H1 (cell line): Measurements from ENCODE around the gene ZNF442. TPM values are rescaled to one million over a fixed set of nuclear protein-coding genes. Genes with fewer than 3 reads are reported as not detected.

Experiments
- CTCF ChIA-PET: fragments of 300-600 bp; sonication (Branson Sonifier 250); formaldehyde crosslinking; loops from one replicate; lab custom pipeline; 2021; ENCODE audit not compliant: partially characterized antibody; lab: Charles Lee
- POLR2A ChIA-PET: fragments of 300-600 bp; sonication (Branson Sonifier 250); formaldehyde crosslinking; loops from one replicate; lab custom pipeline; 2021; ENCODE audit warnings: inconsistent platforms; ENCODE audit not compliant: partially characterized antibody; lab: Charles Lee
- DNase-seq, 2 experiments: peaks; one replicate each; pipeline versions ENCODE4 v3.0.0 to v3.0.0-alpha.2; 2010 to 2022; ENCODE audit warnings: low spot score in 2 of 2, low read depth in 1 of 2, mixed read lengths in 1 of 2
- FAIRE-seq: peaks from 2 replicates; lab custom pipeline; 2011; peaks lifted over from hg19 to GRCh38; lab: Jason Lieb, UNC
- H2AFZ ChIP-seq: 2 replicates; pipeline ENCODE4 v1.8.1; 2012; ENCODE audit warnings: low read length, inconsistent platforms
- H2AK5ac ChIP-seq: 2 replicates; pipeline ENCODE4 v1.6.1; 2013; ENCODE audit warnings: low read depth, low read length
- H2BK120ac ChIP-seq: replicated peaks from 2 replicates; pipeline ENCODE3; 2013; ENCODE audit warnings: low read depth, low read length, inconsistent platforms
- H2BK12ac ChIP-seq: 2 replicates; pipeline ENCODE4 v1.6.1; 2013; ENCODE audit warnings: low read depth, low read length
- H2BK15ac ChIP-seq: 2 replicates; pipeline ENCODE4 v1.6.1; 2013; ENCODE audit warnings: low read length
- H2BK20ac ChIP-seq: 2 replicates; pipeline ENCODE4 v1.6.1; 2013; ENCODE audit warnings: low read length
- H2BK5ac ChIP-seq: 2 replicates; pipeline ENCODE4 v1.6.1; 2013; ENCODE audit warnings: low read depth, low read length
- H3K14ac ChIP-seq: 2 replicates; pipeline ENCODE4 v1.6.1; 2013; ENCODE audit warnings: inconsistent platforms; ENCODE audit not compliant: insufficient read length
- H3K18ac ChIP-seq: 2 replicates; pipeline ENCODE4 v1.6.1; 2013; ENCODE audit warnings: low read length; ENCODE audit errors: extremely low read depth
- H3K23ac ChIP-seq: 2 replicates; pipeline ENCODE4 v1.6.1; 2013; ENCODE audit warnings: inconsistent platforms; ENCODE audit not compliant: insufficient read length
- H3K23me2 ChIP-seq: 2 replicates; pipeline ENCODE4 v1.6.1; 2013; ENCODE audit warnings: low read depth, low read length
- H3K27ac ChIP-seq: 2 replicates; pipeline ENCODE4 v1.6.1; 2011; ENCODE audit warnings: low read depth, low read length, inconsistent platforms
- H3K27me3 ChIP-seq, 4 experiments: replicated peaks in 1 of 4; 1 replicate in 1 of 4; 2 replicates in 3 of 4; pipeline versions ENCODE4 v1.6.1 to v1.8.1; 2011 to 2013; ENCODE audit warnings: low read length in 3 of 4, mild to moderate bottlenecking in 3 of 4, inconsistent platforms in 2 of 4, mixed read lengths in 2 of 4, moderate library complexity in 1 of 4; ENCODE audit not compliant: control insufficient read depth in 3 of 4, insufficient read depth in 3 of 4; ENCODE audit errors: extremely low read depth in 1 of 4
- H3K36me3 ChIP-seq, 4 experiments: 2 replicates each; pipeline versions ENCODE4 v1.6.1 to v1.8.1; 2011 to 2013; ENCODE audit warnings: mild to moderate bottlenecking in 4 of 4, low read length in 3 of 4, moderate library complexity in 2 of 4, control low read depth in 1 of 4, inconsistent platforms in 1 of 4; ENCODE audit not compliant: insufficient read depth in 4 of 4, control insufficient read depth in 2 of 4
- H3K4ac ChIP-seq: replicated peaks from 2 replicates; pipeline ENCODE3; 2013; ENCODE audit warnings: low read length, low read depth, mixed read lengths, inconsistent platforms; ENCODE audit not compliant: insufficient read length
- H3K4me1 ChIP-seq, 4 experiments: replicated peaks in 1 of 4; 1 replicate in 1 of 4; 2 replicates in 3 of 4; pipeline versions ENCODE4 v1.6.1 to v1.8.1; 2011 to 2013; ENCODE audit warnings: low read length in 3 of 4, inconsistent platforms in 2 of 4, mixed read lengths in 1 of 4; ENCODE audit not compliant: insufficient read depth in 4 of 4, control insufficient read depth in 3 of 4
- H3K4me2 ChIP-seq, 2 experiments: 2 replicates each; pipeline versions ENCODE4 v1.6.1 to v1.8.1; 2011 to 2013; ENCODE audit warnings: low read depth in 2 of 2, low read length in 2 of 2, control low read depth in 1 of 2, inconsistent platforms in 1 of 2, mild to moderate bottlenecking in 1 of 2; ENCODE audit not compliant: insufficient read depth in 1 of 2
- H3K4me3 ChIP-seq, 4 experiments: fragments of 200-600, 300-600 bp in 1 of 4; sonication (generic), shearing (Covaris generic), sonication (Bioruptor Twin) in 1 of 4; 2 replicates each; pipeline versions ENCODE4 v1.5.1 to v1.8.1; 2011 to 2016; ENCODE audit warnings: low read length in 4 of 4, low read depth in 3 of 4, control low read depth in 2 of 4, inconsistent platforms in 2 of 4, mild to moderate bottlenecking in 2 of 4, mixed read lengths in 1 of 4, moderate library complexity in 1 of 4; ENCODE audit not compliant: insufficient read depth in 2 of 4; ENCODE audit errors: extremely low read depth in 1 of 4
- H3K56ac ChIP-seq: replicated peaks from 2 replicates; pipeline ENCODE3; 2013; ENCODE audit warnings: low read depth, mild to moderate bottlenecking, mixed read lengths, low read length, inconsistent platforms; ENCODE audit not compliant: insufficient read length
- H3K79me1 ChIP-seq: 2 replicates; pipeline ENCODE4 v1.6.1; 2013; ENCODE audit warnings: low read depth, low read length, control low read depth
- H3K79me2 ChIP-seq, 2 experiments: 2 replicates each; pipeline versions ENCODE4 v1.6.1 to v1.8.1; 2012 to 2013; ENCODE audit warnings: low read length in 2 of 2, mild to moderate bottlenecking in 2 of 2, inconsistent platforms in 1 of 2; ENCODE audit not compliant: insufficient read depth in 2 of 2, control insufficient read depth in 1 of 2
- H3K9ac ChIP-seq, 4 experiments: replicated peaks in 1 of 4; 1 replicate in 1 of 4; 2 replicates in 3 of 4; pipeline versions ENCODE4 v1.6.1 to v1.8.1; 2011 to 2013; ENCODE audit warnings: low read depth in 3 of 4, low read length in 3 of 4, control low read depth in 2 of 4, mild to moderate bottlenecking in 2 of 4, moderate library complexity in 2 of 4, inconsistent platforms in 1 of 4; ENCODE audit errors: extremely low read depth in 1 of 4
- H3K9me3 ChIP-seq, 2 experiments: 2 replicates each; pipeline versions ENCODE4 v1.6.1 to v1.8.1; 2012 to 2013; ENCODE audit warnings: mild to moderate bottlenecking in 2 of 2, moderate library complexity in 2 of 2, control low read depth in 1 of 2, inconsistent platforms in 1 of 2, low read depth in 1 of 2, low read length in 1 of 2, mixed read lengths in 1 of 2; ENCODE audit not compliant: insufficient read depth in 2 of 2
- H4K20me1 ChIP-seq, 2 experiments: replicated peaks in 1 of 2; 2 replicates each; pipeline versions ENCODE3 to v1.8.1; 2011 to 2013; ENCODE audit warnings: inconsistent platforms in 2 of 2, low read length in 2 of 2, mild to moderate bottlenecking in 1 of 2; ENCODE audit not compliant: insufficient read depth in 2 of 2, control insufficient read depth in 1 of 2
- H4K5ac ChIP-seq: 2 replicates; pipeline ENCODE4 v1.6.1; 2013; ENCODE audit warnings: low read length, low read depth, mixed read lengths, inconsistent platforms; ENCODE audit not compliant: insufficient read length
- H4K8ac ChIP-seq: 2 replicates; pipeline ENCODE4 v1.8.0; 2013; ENCODE audit warnings: mild to moderate bottlenecking, moderate library complexity, low read length, inconsistent platforms; ENCODE audit not compliant: insufficient read depth; ENCODE audit errors: extremely low read depth
- H4K91ac ChIP-seq: replicated peaks from 2 replicates; pipeline ENCODE3; 2013; ENCODE audit warnings: low read length, mixed read lengths, inconsistent platforms; ENCODE audit not compliant: insufficient read length
- BACH1 ChIP-seq: IDR thresholded peaks from 2 replicates; pipeline ENCODE4 v1.6.1; 2012; ENCODE audit warnings: low read length, improper control_type of control experiment
- JUN ChIP-seq: IDR thresholded peaks from 2 replicates; pipeline ENCODE4 v1.6.1; 2011; ENCODE audit warnings: low read depth, mild to moderate bottlenecking, improper control_type of control experiment, low read length
- POLR2AphosphoS5 ChIP-seq: IDR thresholded peaks from 2 replicates; pipeline ENCODE4 v1.6.1; 2011; ENCODE audit warnings: low read depth, low read length
- RBBP5 ChIP-seq: IDR thresholded peaks from 2 replicates; pipeline ENCODE4 v1.7.1; 2012; ENCODE audit warnings: low read depth, mild to moderate bottlenecking, inconsistent platforms, low read length, moderate library complexity, borderline replicate concordance
- RFX5 ChIP-seq: IDR thresholded peaks from 2 replicates; pipeline ENCODE4 v1.6.1; 2011; ENCODE audit warnings: low read depth, low read length, improper control_type of control experiment, borderline replicate concordance
- SIX5 ChIP-seq: IDR thresholded peaks from 2 replicates; pipeline ENCODE4 v1.6.1; 2011; ENCODE audit warnings: mild to moderate bottlenecking, low read depth, low read length
- TAF7 ChIP-seq: optimal IDR thresholded peaks from 2 replicates; pipeline ENCODE3; 2011; ENCODE audit warnings: low read depth, mild to moderate bottlenecking, inconsistent platforms, low read length, moderate library complexity, borderline replicate concordance
- TBP ChIP-seq: IDR thresholded peaks from 2 replicates; pipeline ENCODE4 v1.6.1; 2011; ENCODE audit warnings: low read depth, low read length, improper control_type of control experiment
- WGBS, 2 experiments: shearing (Covaris generic) in 1 of 2; methylation state at CpG; one replicate each; pipeline versions ENCODE4 v1.1.6 to v1.1.7; 2013 to 2015; ENCODE audit warnings: low lambda C conversion rate in 2 of 2, mixed read lengths in 2 of 2, inconsistent platforms in 1 of 2, low coverage in 1 of 2, missing lambda C conversion rate in 1 of 2; ENCODE audit not compliant: insufficient replicate concordance in 2 of 2, insufficient coverage in 1 of 2, insufficient read length in 1 of 2; ENCODE audit errors: extremely low coverage in 1 of 2, missing lambda C conversion rate in 1 of 2; 5-methylcytosine and 5-hydroxymethylcytosine counted together
- polyA plus RNA-seq, 7 experiments: library from polyadenylated mRNA; depleted of rRNA in 3 of 7; stranded (reverse) in 5 of 7; unstranded in 2 of 7; fragments of >200 nt in 5 of 7; fragments of 200-250 nt in 2 of 7; gene quantifications; 1 replicate in 5 of 7; 2 replicates in 1 of 7; 4 replicates in 1 of 7; pipeline versions ENCODE4 v1.2.1 to v1.2.3, GENCODE V29; 2011 to 2013; ENCODE audit warnings: missing spikeins in 2 of 7, mixed read lengths in 2 of 7
- total RNA-seq: library from RNA; stranded (reverse); fragmentation: NEBNext Ultra II Directional; extraction: Animal tissue kit (Norgen Biotek cat#: 25700); gene quantifications from 2 replicates; pipeline ENCODE4 v1.2.1, GENCODE V29; 2021

Gene ZNF442
- total and polyA plus RNA-seq, 2 of the 8 experiments (the other 6 are each of a cell fraction or from before 2014, with no cell fraction given) = 0.60 to 2.4 TPM

DNA sequence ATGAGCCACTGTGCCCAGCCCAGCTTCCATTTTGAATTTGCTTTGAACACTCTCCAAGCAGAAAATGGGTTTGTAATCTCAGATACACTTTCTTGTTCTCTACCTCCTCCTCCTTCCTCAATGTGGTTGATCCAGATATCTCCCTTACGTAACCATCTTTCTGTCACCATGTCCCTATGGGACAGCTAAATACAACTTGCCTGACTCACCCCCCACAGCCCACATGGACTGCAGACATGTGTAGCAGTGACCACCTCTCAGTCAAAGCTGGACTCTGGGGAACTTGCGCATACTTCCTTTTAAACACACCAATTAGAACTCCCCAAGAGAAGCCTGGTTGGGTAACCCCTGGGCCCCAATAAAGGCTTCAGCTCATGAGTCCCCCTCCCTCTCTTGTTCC lies 46.4 kb upstream of the ZNF442 start:
- no peaks in the 10 kb centered on the region for H3K79me1 ChIP-seq
- 96% methylated on average over 2 of the region's 2 CpGs; no CpG with 5 or more reads in 1 of the 2 experiments for WGBS, 2 experiments
- H3K56ac ChIP-seq = no peak overlapping the region
- no peak overlapping the region for H4K8ac ChIP-seq
- no peak overlapping the region for H3K9ac ChIP-seq
- no peaks in the 10 kb centered on the region for H3K27me3 ChIP-seq
- no peak overlapping the region for H2BK5ac ChIP-seq
- no peak overlapping the region for H3K14ac ChIP-seq
- no peak overlapping the region for H4K91ac ChIP-seq
- H3K23me2 ChIP-seq = no peaks in the 10 kb centered on the region
- H2BK12ac ChIP-seq = no peak overlapping the region
- ChIA-PET POLR2A (no interaction called here), CTCF (interaction anchor here (0.6 kb wide), 2 partner anchors 202 to 271 kb away, joined by 3 read pairs; no protein-coding TSS in a partner anchor)
- no peak overlapping the region for H4K5ac ChIP-seq
- FAIRE-seq (no peak), DNase-seq (no peak)
- no peaks in the 10 kb centered on the region for H4K20me1 ChIP-seq
- peaks cover 6 to 7% of the 10 kb centered on the region in 2 experiments; a peak in 1 of 4 replicates for H3K9me3 ChIP-seq
- H3K23ac ChIP-seq = no peak overlapping the region
- H2BK15ac ChIP-seq = no peak overlapping the region
- no peak overlapping the region for H3K18ac ChIP-seq
- H3K79me2 ChIP-seq = no peaks in the 10 kb centered on the region
- H2BK20ac ChIP-seq = no peak overlapping the region
- H2BK120ac ChIP-seq = no peak overlapping the region
- no peak overlapping the region for H2AK5ac ChIP-seq
- H2AFZ ChIP-seq = no peak overlapping the region
- H3K4me2 ChIP-seq = no peak overlapping the region
- H3K4me3 ChIP-seq = no peak overlapping the region
- H3K4me1 ChIP-seq = no peaks in the 10 kb centered on the region
- H3K4ac ChIP-seq = no peak overlapping the region
- no peak overlapping the region for H3K27ac ChIP-seq
- H3K36me3 ChIP-seq = no peaks in the 10 kb centered on the region; a peak in 1 of 8 replicates
- TF ChIP-seq TBP = no peak
- no peak for TF ChIP-seq RBBP5
- no peak for TF ChIP-seq RFX5
- no peak for TF ChIP-seq JUN
- no peak for TF ChIP-seq BACH1
- no peak for TF ChIP-seq POLR2AphosphoS5
- no peak for TF ChIP-seq TAF7
- no peak for TF ChIP-seq SIX5
